Panc1 (cell line): ENCODE data around the gene ZNF398. TPM values are rescaled to one million over a fixed set of nuclear protein-coding genes. Genes with fewer than 3 reads are reported as not detected.

Experiments used
- ATAC-seq: fragments of 200-7000 bp; cut with Tn5 transposase; 2 replicates; pipeline ENCODE4 v1.9.1; 2020; ENCODE audit warnings: mild to moderate bottlenecking, moderate library complexity
- BruUV-seq: library from RNA; stranded (reverse); fragments of 400-500 nt; replicated peaks from 2 replicates; lab custom pipeline; 2021; lab: Mats Ljungman, UMichigan
- CTCF ChIA-PET: fragments of 300-600 bp; sonication (Branson Sonifier 250); formaldehyde crosslinking; loops from one replicate; lab custom pipeline; 2022; ENCODE audit warnings: antibody characterized with exemption; lab: Charles Lee
- POLR2A ChIA-PET: fragments of 300-600 bp; sonication (Branson Sonifier 250); formaldehyde crosslinking; loops from one replicate; lab custom pipeline; 2022; ENCODE audit warnings: antibody characterized with exemption; lab: Charles Lee
- DNase-seq: peaks from one replicate; pipeline ENCODE4 v3.0.0-alpha.2; 2010; ENCODE audit warnings: low read depth, low spot score
- H3K27ac ChIP-seq: 2 replicates; pipeline ENCODE4 v1.5.1; 2011; ENCODE audit warnings: mild to moderate bottlenecking, low read length, inconsistent platforms
- H3K27me3 ChIP-seq: fragments of 200-500 bp; sonication (Bioruptor generic); 2 replicates; pipeline ENCODE4 v1.6.0; 2014; ENCODE audit warnings: low read length, inconsistent platforms; ENCODE audit not compliant: control insufficient read depth, insufficient read depth
- H3K36me3 ChIP-seq: fragments of 200-500 bp; sonication (Bioruptor generic); 2 replicates; pipeline ENCODE4 v1.5.1; 2014; ENCODE audit warnings: inconsistent platforms, mild to moderate bottlenecking, low read length, moderate library complexity; ENCODE audit not compliant: control insufficient read depth, insufficient read depth
- H3K4me1 ChIP-seq: 2 replicates; pipeline ENCODE4 v1.5.1; 2011; ENCODE audit warnings: inconsistent platforms, mild to moderate bottlenecking, low read length, moderate library complexity; ENCODE audit not compliant: control insufficient read depth, insufficient read depth
- H3K4me3 ChIP-seq, 2 experiments: 2 replicates each; pipeline ENCODE4 v1.5.1; 2011 to 2012; ENCODE audit warnings: low read depth in 2 of 2, low read length in 2 of 2, mild to moderate bottlenecking in 2 of 2, inconsistent platforms in 1 of 2, moderate library complexity in 1 of 2
- H3K9me3 ChIP-seq: fragments of 200-500 bp; sonication (Bioruptor generic); 2 replicates; pipeline ENCODE4 v1.5.1; 2014; ENCODE audit warnings: low read depth, mild to moderate bottlenecking, inconsistent platforms, low read length, moderate library complexity; ENCODE audit not compliant: control insufficient read depth, insufficient read depth
- POLR2AphosphoS5 ChIP-seq: IDR thresholded peaks from 2 replicates; pipeline ENCODE4 v1.6.1; 2012; ENCODE audit warnings: mild to moderate bottlenecking, low read depth, low read length, moderate library complexity
- SIN3A ChIP-seq: IDR thresholded peaks from 2 replicates; pipeline ENCODE4 v1.6.1; 2012; ENCODE audit warnings: low read depth, mild to moderate bottlenecking, low read length, moderate library complexity, borderline replicate concordance; ENCODE audit not compliant: insufficient read depth
- TCF7L2 ChIP-seq: IDR thresholded peaks from 2 replicates; pipeline ENCODE4 v1.6.1; 2011; ENCODE audit warnings: mild to moderate bottlenecking, low read depth, low read length, inconsistent platforms
- in situ Hi-C: cut with HindIII; loops from 2 replicates; pipeline ENCODE4 v1.10.0; 2016; ENCODE audit warnings: low sequenced_read_pairs, low pct_unique_long_range_greater_than_20kb
- intact Hi-C: fragments of 100-400 bp; cut with micrococcal nuclease; formaldehyde crosslinking; loops from one replicate; pipeline ENCODE4 v1.10.0; 2022; ENCODE audit not compliant: unreplicated experiment
- total RNA-seq: library from RNA; stranded (reverse); gene quantifications from one replicate; pipeline ENCODE4 v1.2.1, GENCODE V29; 2021; ENCODE audit not compliant: unreplicated experiment
- TF ChIP-seq, protein P1 (sequence below), 2 experiments: IDR thresholded peaks; 2 replicates each; pipeline ENCODE4 v1.6.1; 2011 to 2012; ENCODE audit warnings: low read depth in 2 of 2, control low read depth in 1 of 2, low read length in 1 of 2, mild to moderate bottlenecking in 1 of 2, moderate library complexity in 1 of 2; ENCODE audit not compliant: insufficient read depth in 1 of 2
- TF ChIP-seq, protein P2 (sequence below): fragments of 450-650 bp; IDR thresholded peaks from 2 replicates; pipeline ENCODE4 v1.5.1; 2017; ENCODE audit warnings: mild to moderate bottlenecking

Gene ZNF398
- total RNA-seq, 1 experiment from 2014 or later, result 14.1 TPM

DNA sequence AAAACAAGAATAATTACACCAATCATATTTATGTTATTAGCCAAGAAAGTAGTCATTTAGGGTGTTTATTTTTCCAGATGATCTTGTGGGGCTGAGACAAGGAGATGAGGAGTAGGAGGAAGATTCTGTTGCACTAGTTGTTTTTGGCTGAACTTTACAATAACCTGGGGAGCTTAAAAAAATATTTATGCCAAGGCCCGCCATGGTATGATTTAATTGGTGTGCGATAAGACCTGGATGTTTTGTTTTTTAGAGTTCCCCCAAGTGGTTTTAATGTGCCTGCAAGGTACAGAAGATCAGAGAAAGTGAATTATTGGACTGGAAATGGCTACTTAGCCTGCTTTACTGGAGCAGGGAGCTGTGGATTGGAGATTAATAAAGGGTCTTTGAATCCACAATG lies 41.0 kb downstream of the ZNF398 start:
- ATAC-seq (no peak), DNase-seq (no peak)
- in situ Hi-C loops (no loop called here), intact Hi-C loops (no loop called here)
- Histone ChIP-seq H3K4me1 (no peaks in the 10 kb centered on the region; the same call in 1 of the 2 replicates), H3K36me3 (no peaks in the 10 kb centered on the region), H3K27ac (no peak overlapping the region), H3K4me3 (no peak overlapping the region), H3K27me3 (no peaks in the 10 kb centered on the region), H3K9me3 (no peaks in the 10 kb centered on the region)
- ChIA-PET CTCF (no interaction called here), POLR2A (no interaction called here)
- TF ChIP-seq POLR2AphosphoS5, result no peak
- TF ChIP-seq TCF7L2, result no peak
- TF ChIP-seq, protein P1, sequence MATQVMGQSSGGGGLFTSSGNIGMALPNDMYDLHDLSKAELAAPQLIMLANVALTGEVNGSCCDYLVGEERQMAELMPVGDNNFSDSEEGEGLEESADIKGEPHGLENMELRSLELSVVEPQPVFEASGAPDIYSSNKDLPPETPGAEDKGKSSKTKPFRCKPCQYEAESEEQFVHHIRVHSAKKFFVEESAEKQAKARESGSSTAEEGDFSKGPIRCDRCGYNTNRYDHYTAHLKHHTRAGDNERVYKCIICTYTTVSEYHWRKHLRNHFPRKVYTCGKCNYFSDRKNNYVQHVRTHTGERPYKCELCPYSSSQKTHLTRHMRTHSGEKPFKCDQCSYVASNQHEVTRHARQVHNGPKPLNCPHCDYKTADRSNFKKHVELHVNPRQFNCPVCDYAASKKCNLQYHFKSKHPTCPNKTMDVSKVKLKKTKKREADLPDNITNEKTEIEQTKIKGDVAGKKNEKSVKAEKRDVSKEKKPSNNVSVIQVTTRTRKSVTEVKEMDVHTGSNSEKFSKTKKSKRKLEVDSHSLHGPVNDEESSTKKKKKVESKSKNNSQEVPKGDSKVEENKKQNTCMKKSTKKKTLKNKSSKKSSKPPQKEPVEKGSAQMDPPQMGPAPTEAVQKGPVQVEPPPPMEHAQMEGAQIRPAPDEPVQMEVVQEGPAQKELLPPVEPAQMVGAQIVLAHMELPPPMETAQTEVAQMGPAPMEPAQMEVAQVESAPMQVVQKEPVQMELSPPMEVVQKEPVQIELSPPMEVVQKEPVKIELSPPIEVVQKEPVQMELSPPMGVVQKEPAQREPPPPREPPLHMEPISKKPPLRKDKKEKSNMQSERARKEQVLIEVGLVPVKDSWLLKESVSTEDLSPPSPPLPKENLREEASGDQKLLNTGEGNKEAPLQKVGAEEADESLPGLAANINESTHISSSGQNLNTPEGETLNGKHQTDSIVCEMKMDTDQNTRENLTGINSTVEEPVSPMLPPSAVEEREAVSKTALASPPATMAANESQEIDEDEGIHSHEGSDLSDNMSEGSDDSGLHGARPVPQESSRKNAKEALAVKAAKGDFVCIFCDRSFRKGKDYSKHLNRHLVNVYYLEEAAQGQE (IDR thresholded peaks at IDR 0.05; ENCODE audit: insufficient read depth in 1 of 2, low read depth in 2 of 2, low read length in 1 of 2), result no peak
- no peak for TF ChIP-seq SIN3A
- TF ChIP-seq, protein P2, sequence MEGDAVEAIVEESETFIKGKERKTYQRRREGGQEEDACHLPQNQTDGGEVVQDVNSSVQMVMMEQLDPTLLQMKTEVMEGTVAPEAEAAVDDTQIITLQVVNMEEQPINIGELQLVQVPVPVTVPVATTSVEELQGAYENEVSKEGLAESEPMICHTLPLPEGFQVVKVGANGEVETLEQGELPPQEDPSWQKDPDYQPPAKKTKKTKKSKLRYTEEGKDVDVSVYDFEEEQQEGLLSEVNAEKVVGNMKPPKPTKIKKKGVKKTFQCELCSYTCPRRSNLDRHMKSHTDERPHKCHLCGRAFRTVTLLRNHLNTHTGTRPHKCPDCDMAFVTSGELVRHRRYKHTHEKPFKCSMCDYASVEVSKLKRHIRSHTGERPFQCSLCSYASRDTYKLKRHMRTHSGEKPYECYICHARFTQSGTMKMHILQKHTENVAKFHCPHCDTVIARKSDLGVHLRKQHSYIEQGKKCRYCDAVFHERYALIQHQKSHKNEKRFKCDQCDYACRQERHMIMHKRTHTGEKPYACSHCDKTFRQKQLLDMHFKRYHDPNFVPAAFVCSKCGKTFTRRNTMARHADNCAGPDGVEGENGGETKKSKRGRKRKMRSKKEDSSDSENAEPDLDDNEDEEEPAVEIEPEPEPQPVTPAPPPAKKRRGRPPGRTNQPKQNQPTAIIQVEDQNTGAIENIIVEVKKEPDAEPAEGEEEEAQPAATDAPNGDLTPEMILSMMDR, result no peak
- BruUV-seq, result no TSS peak

DNA sequence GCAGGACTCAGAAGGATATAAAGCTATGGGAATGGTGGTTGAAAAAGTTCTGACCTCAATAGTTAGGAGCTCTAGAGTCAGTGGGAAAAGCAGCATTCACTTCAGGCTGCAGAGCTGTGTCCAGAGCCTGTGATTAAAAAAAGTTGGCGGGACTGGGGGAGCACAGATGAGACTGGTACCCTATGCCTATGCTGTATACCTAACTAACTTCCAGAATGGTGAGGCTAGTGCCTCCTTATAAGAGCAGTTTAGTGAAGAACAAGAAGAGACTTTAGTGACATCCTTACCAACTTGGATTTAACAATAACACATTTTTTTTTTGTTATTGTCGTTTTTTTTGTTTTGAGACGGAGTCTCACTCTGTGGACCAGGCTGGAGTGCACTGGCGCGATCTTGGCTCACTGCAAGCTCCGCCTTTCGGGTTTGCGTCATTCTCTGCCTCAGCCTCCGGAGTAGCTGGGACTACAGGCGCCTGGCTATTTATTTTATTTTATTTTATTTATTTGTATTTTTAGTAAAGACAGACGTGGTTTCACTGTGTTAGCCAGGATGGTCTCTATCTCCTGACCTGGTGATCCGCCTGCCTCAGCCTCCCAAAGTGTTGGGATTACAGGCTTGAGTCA lies 41.5 kb downstream of the ZNF398 start:
- CTCF ChIA-PET, result no interaction called here
- intact Hi-C loops (no loop called here), in situ Hi-C loops (no loop called here)
- Histone ChIP-seq H3K36me3 (no peaks in the 10 kb centered on the region), H3K9me3 (no peaks in the 10 kb centered on the region), H3K4me3 (no peak overlapping the region), H3K27me3 (no peaks in the 10 kb centered on the region), H3K4me1 (no peaks in the 10 kb centered on the region; the same call in 1 of the 2 replicates), H3K27ac (no peak overlapping the region)
- POLR2A ChIA-PET, result interaction anchor here (0.6 kb wide), 1 partner anchor 23 kb away, joined by 3 read pairs; no protein-coding TSS in a partner anchor
- DNase-seq (no peak), ATAC-seq (no peak)
- BruUV-seq, result no TSS peak
- TF ChIP-seq, protein P1 (IDR thresholded peaks at IDR 0.05; ENCODE audit: insufficient read depth in 1 of 2, low read depth in 2 of 2, low read length in 1 of 2), result no peak
- TF ChIP-seq SIN3A (no peak), TCF7L2 (no peak), POLR2AphosphoS5 (no peak)
- TF ChIP-seq, protein P2, result no peak
